Measurements from ENCODE around the gene UQCC5.

Gene UQCC5

GRCh38 chr3:52539010-52539653 is 2.7 kb downstream of the UQCC5 start:
- H3K9me3 ChIP-seq (ENCODE audit: control insufficient read depth, insufficient read depth, low read depth, low read length) = no peaks in the 10 kb centered on the region
- no peak overlapping the region for H3K27ac ChIP-seq (ENCODE audit: extremely low read depth, low read depth, low read length)
- ChIA-PET POLR2A (no interaction called here), CTCF (interaction anchor here (0.6 kb wide), 2 partner anchors 308 to 1085 kb away, joined by 3 read pairs; no protein-coding TSS in a partner anchor)
- TF ChIP-seq ZNF266 (tag by site-specific recombination; IDR thresholded peaks at IDR 0.05; ENCODE audit: low read depth) (no peak), ZNF335 (tag by site-specific recombination; conservative IDR thresholded peaks at IDR 0.05) (no peak), ZNF223 (tag by site-specific recombination; IDR thresholded peaks at IDR 0.05) (no peak), ZNF768 (tag by site-specific recombination; IDR thresholded peaks at IDR 0.05) (no peak), ZNF747 (tag by site-specific recombination; IDR thresholded peaks at IDR 0.05) (no peak), ZNF518A (tag by site-specific recombination; conservative IDR thresholded peaks at IDR 0.05; ENCODE audit: low read depth) (no peak), REPIN1 (tag by site-specific recombination; IDR thresholded peaks at IDR 0.05; ENCODE audit: low read depth) (no peak), PRDM6 (tag by site-specific recombination; IDR thresholded peaks at IDR 0.05) (no peak), ZNF792 (tag by site-specific recombination; IDR thresholded peaks at IDR 0.05) (no peak), PRDM4 (tag by site-specific recombination; IDR thresholded peaks at IDR 0.05) (no peak), ZNF529 (tag by site-specific recombination; IDR thresholded peaks at IDR 0.05; ENCODE audit: insufficient replicate concordance) (no peak), ZNF175 (tag by site-specific recombination; IDR thresholded peaks at IDR 0.05) (no peak)
- H3K4me3 ChIP-seq (ENCODE audit: low read depth, low read length) = no peak overlapping the region
- H3K36me3 ChIP-seq (ENCODE audit: control insufficient read depth in 2 of 2, insufficient read depth in 1 of 2, low read length in 2 of 2) = peaks cover 0 to 35% of the 10 kb centered on the region in 2 experiments; a peak in 2 of 3 replicates
- H3K4me1 ChIP-seq (ENCODE audit: control insufficient read depth, insufficient read depth, low read length) = no peaks in the 10 kb centered on the region; the same call in 1 of the 2 replicates

GRCh38 chr3:52541050-52541449 is 4.6 kb downstream of the UQCC5 start:
- no peak overlapping the region for H3K27ac ChIP-seq (ENCODE audit: extremely low read depth, low read depth, low read length)
- H3K4me1 ChIP-seq (ENCODE audit: control insufficient read depth, insufficient read depth, low read length) = no peaks in the 10 kb centered on the region
- no peak for TF ChIP-seq ZNF2 (tag by site-specific recombination; IDR thresholded peaks at IDR 0.05)
- TF ChIP-seq SCRT2 (tag by site-specific recombination; IDR thresholded peaks at IDR 0.05) = peak; percentile 76
- ChIA-PET POLR2A (interaction anchor here (0.6 kb wide), 1 partner anchor 96 kb away, joined by 3 read pairs; no protein-coding TSS in a partner anchor), CTCF (no interaction called here)
- no peaks in the 10 kb centered on the region for H3K9me3 ChIP-seq (ENCODE audit: control insufficient read depth, insufficient read depth, low read depth, low read length)
- H3K4me3 ChIP-seq (ENCODE audit: low read depth, low read length) = no peak overlapping the region
- H3K36me3 ChIP-seq (ENCODE audit: control insufficient read depth in 2 of 2, insufficient read depth in 1 of 2, low read length in 2 of 2) = peaks cover 0 to 44% of the 10 kb centered on the region in 2 experiments; a peak in 2 of 3 replicates
